Cardiac fibroblast (primary cell): ENCODE measurements around the gene SEMA5A.

Experiments used
- DNase-seq, 2 donors: peaks; one replicate each; pipeline versions ENCODE4 v3.0.0 to v3.0.0-alpha.2; 2010; ENCODE audit warnings: low read depth in 2 of 2
- H3K4me3 ChIP-seq, 2 donors: replicated peaks in 1 of 2; 1 replicate in 1 of 2; 2 replicates in 1 of 2; pipeline ENCODE4 v1.5.1; 2011; ENCODE audit warnings: low read depth in 2 of 2, low read length in 2 of 2, mild to moderate bottlenecking in 2 of 2, moderate library complexity in 1 of 2
- TF ChIP-seq, protein P1 (sequence below): IDR thresholded peaks from one replicate; pipeline ENCODE4 v1.5.1; 2011; ENCODE audit warnings: low read depth, mild to moderate bottlenecking, low read length, inconsistent platforms

The SEMA5A gene

GRCh38 chr5:9189681-9190080 is 356.2 kb downstream of the SEMA5A start:
- no peak overlapping the region for H3K4me3 ChIP-seq
- DNase-seq = no peak
- TF ChIP-seq, protein P1, sequence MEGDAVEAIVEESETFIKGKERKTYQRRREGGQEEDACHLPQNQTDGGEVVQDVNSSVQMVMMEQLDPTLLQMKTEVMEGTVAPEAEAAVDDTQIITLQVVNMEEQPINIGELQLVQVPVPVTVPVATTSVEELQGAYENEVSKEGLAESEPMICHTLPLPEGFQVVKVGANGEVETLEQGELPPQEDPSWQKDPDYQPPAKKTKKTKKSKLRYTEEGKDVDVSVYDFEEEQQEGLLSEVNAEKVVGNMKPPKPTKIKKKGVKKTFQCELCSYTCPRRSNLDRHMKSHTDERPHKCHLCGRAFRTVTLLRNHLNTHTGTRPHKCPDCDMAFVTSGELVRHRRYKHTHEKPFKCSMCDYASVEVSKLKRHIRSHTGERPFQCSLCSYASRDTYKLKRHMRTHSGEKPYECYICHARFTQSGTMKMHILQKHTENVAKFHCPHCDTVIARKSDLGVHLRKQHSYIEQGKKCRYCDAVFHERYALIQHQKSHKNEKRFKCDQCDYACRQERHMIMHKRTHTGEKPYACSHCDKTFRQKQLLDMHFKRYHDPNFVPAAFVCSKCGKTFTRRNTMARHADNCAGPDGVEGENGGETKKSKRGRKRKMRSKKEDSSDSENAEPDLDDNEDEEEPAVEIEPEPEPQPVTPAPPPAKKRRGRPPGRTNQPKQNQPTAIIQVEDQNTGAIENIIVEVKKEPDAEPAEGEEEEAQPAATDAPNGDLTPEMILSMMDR = no peak

- no peak overlapping the region for H3K4me3 ChIP-seq
- no peak for DNase-seq
- TF ChIP-seq, protein P1 = no peak
Observed at GRCh38 chr5:9188956-9189355, 356.9 kb downstream of the SEMA5A start.

DNA sequence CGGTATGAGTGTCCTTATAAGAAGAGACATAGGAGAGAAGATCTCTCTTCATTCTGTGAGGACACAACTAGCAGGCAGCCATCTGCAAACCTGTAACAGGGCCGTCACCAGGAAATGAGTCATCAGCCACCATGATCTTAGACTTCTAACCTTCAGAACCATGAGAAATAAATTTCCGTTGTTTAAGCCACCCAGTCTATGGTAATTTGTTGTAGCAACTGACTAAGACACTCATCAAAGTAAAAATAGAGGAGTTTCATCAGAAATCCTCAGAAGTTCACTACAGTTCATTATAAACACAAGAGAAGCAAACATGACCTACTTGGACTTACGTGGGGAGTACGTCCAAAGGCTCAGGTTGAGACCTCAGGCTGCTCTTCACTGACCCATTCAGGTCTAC is 357.7 kb downstream of the SEMA5A start:
- DNase-seq = peak; percentile 54 to 94
- TF ChIP-seq, protein P1 = no peak
- H3K4me3 ChIP-seq = no peak overlapping the region

DNA sequence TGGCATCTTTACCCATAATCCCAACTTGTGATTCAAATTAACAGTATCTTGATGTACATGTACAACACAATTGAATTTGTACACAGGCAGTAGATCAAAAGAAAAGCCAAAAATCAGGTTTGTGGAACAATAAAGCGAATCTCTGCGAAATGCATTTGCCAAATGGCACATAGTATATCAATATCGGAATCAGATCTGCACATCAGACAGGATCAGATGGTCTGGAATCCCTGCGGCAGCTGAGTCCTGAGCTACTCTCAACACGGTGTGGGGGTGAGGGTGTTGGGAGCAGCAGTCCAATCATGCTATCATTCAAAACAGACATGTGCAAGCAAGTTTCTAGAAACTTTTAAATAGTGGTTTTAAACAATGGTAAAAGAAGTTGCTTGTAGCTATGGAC is 358.3 kb downstream of the SEMA5A start:
- no peak overlapping the region for H3K4me3 ChIP-seq
- TF ChIP-seq, protein P1 = no peak
- DNase-seq = no peak

GRCh38 chr5:9186069-9186468 is 359.8 kb downstream of the SEMA5A start:
- no peak overlapping the region for H3K4me3 ChIP-seq
- TF ChIP-seq, protein P1 = no peak

GRCh38 chr5:9183992-9184391 is 361.9 kb downstream of the SEMA5A start:
- TF ChIP-seq, protein P1 = no peak
- DNase-seq = no peak

More at GRCh38 chr5:9186069-9186468, 359.8 kb downstream of the SEMA5A start:
- DNase-seq = no peak

GRCh38 chr5:9182899-9183695 is 362.8 kb downstream of the SEMA5A start:
- TF ChIP-seq, protein P1 = no peak

More at GRCh38 chr5:9183992-9184391, 361.9 kb downstream of the SEMA5A start:
- no peak overlapping the region for H3K4me3 ChIP-seq

More at GRCh38 chr5:9182899-9183695, 362.8 kb downstream of the SEMA5A start:
- no peak for DNase-seq
- H3K4me3 ChIP-seq = no peak overlapping the region
